Peyer's patch (tissue), 4 donors: ENCODE results near the gene FLT1. TPM values are rescaled to one million over a fixed set of nuclear protein-coding genes. Genes with fewer than 3 reads are reported as not detected.

Experiments
- DNase-seq, 3 donors: peaks; one replicate each; pipeline ENCODE4 v3.0.0-alpha.2; 2017 to 2019
- H3K27ac ChIP-seq, 4 donors: fragments of 200-600 bp; sonication (generic); one replicate each; pipeline ENCODE4 v1.5.1; 2016 to 2019
- H3K27me3 ChIP-seq, 2 donors: fragments of 200-600 bp; sonication (generic); one replicate each; pipeline ENCODE4 v1.5.1; 2019
- H3K36me3 ChIP-seq, 3 donors: fragments of 200-600 bp; sonication (generic); one replicate each; pipeline ENCODE4 v1.5.1; 2016 to 2019
- H3K4me1 ChIP-seq, 4 donors: fragments of 200-600 bp; sonication (generic); one replicate each; pipeline ENCODE4 v1.5.1; 2016 to 2019
- H3K4me3 ChIP-seq, 4 donors: fragments of 200-600 bp; sonication (generic); 1 replicate in 3 of 4; 2 replicates in 1 of 4; pipeline ENCODE4 v1.5.1; 2016 to 2019; ENCODE audit warnings: mild to moderate bottlenecking in 1 of 4
- H3K9me3 ChIP-seq, 4 donors: fragments of 200-600 bp; sonication (generic); one replicate each; pipeline ENCODE4 v1.5.1; 2016 to 2019; ENCODE audit warnings: mild to moderate bottlenecking in 1 of 4
- POLR2A ChIP-seq, 2 donors: fragments of 450-650 bp; IDR thresholded peaks; one replicate each; pipeline ENCODE4 v1.5.1; 2017; ENCODE audit warnings: antibody characterized with exemption in 2 of 2, mild to moderate bottlenecking in 2 of 2, moderate library complexity in 2 of 2
- total RNA-seq, 4 donors: library from RNA; depleted of rRNA; stranded (reverse); fragments of >200 nt; gene quantifications; one replicate each; pipeline ENCODE4 v1.1.0, GENCODE V29; 2016
- TF ChIP-seq, protein P1 (sequence below), 6 experiments: fragments of 450-650 bp in 4 of 6; fragments of 200-600 bp in 2 of 6; sonication (generic) in 1 of 6; IDR thresholded peaks; one replicate each; pipeline ENCODE4 v1.5.1; 2017 to 2019; ENCODE audit warnings: antibody characterized with exemption in 6 of 6, mild to moderate bottlenecking in 3 of 6, moderate library complexity in 1 of 6

FLT1 gene
- total RNA-seq, 4 donors from 2014 or later = 3.0 to 14.0 (median 3.9) TPM

DNA sequence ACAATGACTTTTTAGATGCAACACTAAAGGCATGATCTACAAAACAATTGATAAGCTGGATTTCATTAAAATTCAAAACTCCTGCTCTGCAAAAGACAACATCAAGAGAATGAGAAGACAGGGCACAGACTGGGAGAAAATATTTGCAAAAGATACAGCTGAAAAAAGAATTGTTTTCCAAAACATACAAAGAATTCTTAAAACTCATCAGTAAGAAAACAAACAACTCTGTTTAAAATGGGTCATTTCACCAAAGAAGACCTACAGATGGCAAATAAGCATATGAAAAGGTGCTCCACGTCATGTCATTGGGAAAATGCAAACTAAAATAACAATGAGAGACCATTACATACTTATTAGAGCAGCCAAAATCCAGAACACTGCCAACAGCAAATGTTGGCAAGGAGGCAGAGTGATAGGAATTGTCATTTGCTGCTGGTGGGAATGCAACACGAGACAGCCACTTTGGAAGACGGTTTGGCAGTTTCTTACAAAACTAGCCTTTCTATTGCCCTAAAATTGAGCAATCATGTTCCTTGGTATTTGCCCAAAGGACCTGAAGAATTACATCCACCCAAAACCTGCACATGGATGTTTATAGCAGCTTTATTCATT is 39.2 kb downstream of the FLT1 start:
- no peaks in the 10 kb centered on the region for H3K9me3 ChIP-seq
- no peaks in the 10 kb centered on the region for H3K4me1 ChIP-seq
- no peak overlapping the region for H3K27ac ChIP-seq
- TF ChIP-seq POLR2A (IDR thresholded peaks at IDR 0.05) = no peak
- TF ChIP-seq, protein P1, sequence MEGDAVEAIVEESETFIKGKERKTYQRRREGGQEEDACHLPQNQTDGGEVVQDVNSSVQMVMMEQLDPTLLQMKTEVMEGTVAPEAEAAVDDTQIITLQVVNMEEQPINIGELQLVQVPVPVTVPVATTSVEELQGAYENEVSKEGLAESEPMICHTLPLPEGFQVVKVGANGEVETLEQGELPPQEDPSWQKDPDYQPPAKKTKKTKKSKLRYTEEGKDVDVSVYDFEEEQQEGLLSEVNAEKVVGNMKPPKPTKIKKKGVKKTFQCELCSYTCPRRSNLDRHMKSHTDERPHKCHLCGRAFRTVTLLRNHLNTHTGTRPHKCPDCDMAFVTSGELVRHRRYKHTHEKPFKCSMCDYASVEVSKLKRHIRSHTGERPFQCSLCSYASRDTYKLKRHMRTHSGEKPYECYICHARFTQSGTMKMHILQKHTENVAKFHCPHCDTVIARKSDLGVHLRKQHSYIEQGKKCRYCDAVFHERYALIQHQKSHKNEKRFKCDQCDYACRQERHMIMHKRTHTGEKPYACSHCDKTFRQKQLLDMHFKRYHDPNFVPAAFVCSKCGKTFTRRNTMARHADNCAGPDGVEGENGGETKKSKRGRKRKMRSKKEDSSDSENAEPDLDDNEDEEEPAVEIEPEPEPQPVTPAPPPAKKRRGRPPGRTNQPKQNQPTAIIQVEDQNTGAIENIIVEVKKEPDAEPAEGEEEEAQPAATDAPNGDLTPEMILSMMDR (IDR thresholded peaks at IDR 0.05) = no peak
- H3K27me3 ChIP-seq = no peaks in the 10 kb centered on the region
- DNase-seq = no peak
- no peaks in the 10 kb centered on the region for H3K36me3 ChIP-seq
- no peak overlapping the region for H3K4me3 ChIP-seq

DNA sequence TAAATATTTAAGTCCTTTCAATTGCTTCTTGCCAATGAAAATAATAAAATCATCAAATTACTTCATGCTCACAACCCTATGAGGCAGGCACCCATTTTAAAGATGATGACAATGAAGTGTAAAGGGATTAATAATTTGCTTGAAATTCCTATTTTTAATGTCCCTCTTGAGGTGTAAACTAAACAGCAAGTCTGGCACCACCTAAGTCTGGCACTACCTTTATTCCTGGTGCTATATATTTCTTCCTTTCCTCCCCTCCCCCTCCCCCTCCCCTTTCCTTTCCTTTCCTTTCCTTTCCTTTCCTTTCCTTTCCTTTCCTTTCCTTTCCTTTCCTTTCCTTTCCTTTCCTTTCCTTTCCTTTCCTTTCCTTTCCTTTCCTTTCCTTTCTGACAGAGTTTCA is 42.2 kb downstream of the FLT1 start:
- TF ChIP-seq POLR2A (IDR thresholded peaks at IDR 0.05) = no peak
- TF ChIP-seq, protein P1 (IDR thresholded peaks at IDR 0.05) = no peak
- H3K4me3 ChIP-seq = no peak overlapping the region
- H3K36me3 ChIP-seq = no peaks in the 10 kb centered on the region
- no peaks in the 10 kb centered on the region for H3K4me1 ChIP-seq
- no peak for DNase-seq
- H3K27ac ChIP-seq = no peak overlapping the region
- H3K27me3 ChIP-seq = no peaks in the 10 kb centered on the region
- no peaks in the 10 kb centered on the region for H3K9me3 ChIP-seq

DNA sequence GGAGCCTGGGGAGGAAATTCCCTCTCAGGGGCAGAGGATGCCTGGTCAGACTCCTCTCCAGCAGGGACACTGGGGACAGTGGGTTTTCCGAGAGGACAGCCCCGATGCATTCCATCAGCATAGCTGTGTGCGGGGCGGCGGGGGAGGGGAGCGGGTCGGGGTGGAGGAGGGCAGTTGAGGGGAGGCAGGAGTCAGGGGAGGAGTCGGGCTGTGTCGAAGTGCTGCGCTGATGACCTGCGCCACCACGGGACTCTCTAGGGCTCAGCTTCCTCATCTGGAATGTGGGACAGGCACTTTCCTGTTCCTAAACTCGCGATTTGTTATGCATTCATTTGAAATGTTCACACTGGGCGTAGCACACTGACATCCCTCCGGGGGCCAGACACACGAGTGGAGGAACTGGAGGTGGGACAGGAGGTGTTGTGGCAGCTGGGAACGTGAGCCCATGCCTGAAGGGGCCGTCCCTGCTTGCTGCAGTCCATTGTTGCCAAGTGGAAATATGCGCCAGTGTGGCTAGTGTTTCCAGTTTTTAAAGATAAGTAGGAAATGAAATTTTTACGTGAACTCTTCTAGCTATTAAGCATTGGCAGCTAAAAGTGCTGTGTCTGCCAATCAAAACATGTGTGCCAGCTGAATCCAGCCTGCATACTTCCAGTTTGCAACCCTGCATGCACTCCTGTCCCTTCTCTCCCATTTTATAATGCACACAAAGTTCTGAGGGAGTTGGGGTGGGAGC is 43.3 kb downstream of the FLT1 start:
- TF ChIP-seq POLR2A (IDR thresholded peaks at IDR 0.05) = no peak
- TF ChIP-seq, protein P1 (IDR thresholded peaks at IDR 0.05) = no peak
- Histone ChIP-seq H3K27ac (no peak overlapping the region), H3K9me3 (no peaks in the 10 kb centered on the region), H3K36me3 (no peaks in the 10 kb centered on the region), H3K4me1 (no peaks in the 10 kb centered on the region), H3K4me3 (no peak overlapping the region), H3K27me3 (no peaks in the 10 kb centered on the region)
- DNase-seq = no peak

DNA sequence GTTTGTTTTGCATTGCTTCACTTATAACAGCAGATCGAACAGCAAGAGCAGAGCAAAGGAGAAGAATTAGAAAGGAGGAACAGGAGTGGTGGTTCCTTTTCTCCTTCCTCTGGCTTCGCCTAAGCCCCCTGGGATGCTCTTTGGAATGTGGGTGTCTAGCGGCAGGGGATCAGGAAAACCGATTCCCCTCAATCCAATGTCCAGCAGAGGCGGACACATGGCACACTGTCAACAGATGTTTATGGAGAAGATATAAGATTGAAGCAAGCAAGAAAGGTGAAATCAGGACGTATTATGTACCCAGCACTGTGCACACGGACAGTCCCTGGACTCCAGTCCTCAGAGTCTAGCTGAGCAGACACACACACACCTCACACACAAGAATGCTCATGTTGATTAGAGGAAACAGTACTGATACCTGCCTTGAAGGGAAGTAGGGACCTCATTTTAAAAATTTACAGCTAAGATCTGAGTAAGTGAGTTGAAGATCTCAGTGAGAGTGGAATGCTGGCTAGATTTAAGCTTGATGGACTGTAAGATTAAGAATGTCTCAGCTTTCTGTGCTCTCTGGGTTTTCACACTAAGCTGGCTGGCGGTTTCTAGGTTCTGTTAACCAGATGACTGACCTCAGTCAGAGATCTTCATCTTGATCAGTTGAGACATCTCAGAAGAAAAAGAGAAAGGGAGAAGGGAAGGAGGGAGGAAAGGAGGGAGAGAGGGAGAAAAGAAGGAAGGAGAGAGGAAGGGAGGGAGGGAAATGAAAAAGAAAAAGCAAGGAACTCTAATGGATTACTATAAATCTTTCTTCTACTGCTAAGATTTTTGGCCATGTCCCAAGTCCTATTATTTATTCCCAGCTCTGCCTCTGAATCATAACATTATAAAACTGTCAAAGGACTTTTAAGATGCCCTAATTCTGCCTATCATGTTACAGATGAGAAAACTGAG is 44.8 kb downstream of the FLT1 start:
- DNase-seq = no peak
- Histone ChIP-seq H3K27ac (no peak overlapping the region), H3K9me3 (no peaks in the 10 kb centered on the region), H3K27me3 (no peaks in the 10 kb centered on the region), H3K4me1 (no peaks in the 10 kb centered on the region), H3K36me3 (no peaks in the 10 kb centered on the region), H3K4me3 (no peak overlapping the region)
- TF ChIP-seq, protein P1 (IDR thresholded peaks at IDR 0.05) = no peak
- TF ChIP-seq POLR2A (IDR thresholded peaks at IDR 0.05) = no peak

DNA sequence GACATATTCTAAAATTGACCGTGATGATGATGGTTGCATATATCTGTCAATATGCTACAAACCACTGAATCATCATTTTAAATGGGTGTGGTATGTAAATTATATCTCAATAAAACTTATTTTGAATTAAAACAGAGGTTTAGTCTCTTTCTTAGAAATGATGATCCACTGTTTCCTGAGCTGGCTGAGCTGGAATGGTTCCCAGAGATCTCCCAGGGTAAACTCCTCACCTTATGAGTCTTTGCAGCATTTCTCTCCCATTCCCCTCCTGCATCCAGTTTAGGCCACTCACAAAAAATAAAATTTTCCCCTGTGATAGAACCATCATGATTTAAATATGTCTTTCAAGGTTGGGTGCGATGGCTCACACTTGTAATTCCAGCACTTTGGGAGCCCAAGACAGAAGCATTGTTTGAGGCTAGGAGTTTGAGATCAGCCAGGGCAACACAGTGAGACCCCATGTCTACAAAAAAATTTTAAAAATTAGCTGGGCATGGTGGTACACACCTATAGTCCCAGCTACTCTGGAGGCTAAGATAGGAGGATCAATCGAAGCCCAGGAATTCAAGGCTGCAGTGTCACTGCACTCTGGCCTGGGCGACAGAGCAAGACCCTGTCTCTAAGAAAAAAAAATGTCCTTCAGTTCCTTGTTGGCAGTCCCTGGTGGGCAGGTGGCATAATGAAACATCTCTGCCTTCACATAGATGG is 46.1 kb downstream of the FLT1 start:
- Histone ChIP-seq H3K27ac (no peak overlapping the region), H3K36me3 (no peaks in the 10 kb centered on the region), H3K9me3 (no peaks in the 10 kb centered on the region), H3K4me3 (no peak overlapping the region), H3K4me1 (no peaks in the 10 kb centered on the region), H3K27me3 (no peaks in the 10 kb centered on the region)
- DNase-seq = no peak
- no peak for TF ChIP-seq POLR2A (IDR thresholded peaks at IDR 0.05)
- TF ChIP-seq, protein P1 (IDR thresholded peaks at IDR 0.05) = no peak
